IMR-90 (cell line): ENCODE results near the gene GRPEL2. TPM values are rescaled to one million over a fixed set of nuclear protein-coding genes. Genes with fewer than 3 reads are reported as not detected.

Experiments used
- ATAC-seq: fragments of 200-7000 bp; cut with Tn5 transposase; 2 replicates; pipeline ENCODE4 v1.9.1; 2020; ENCODE audit warnings: low read depth, mild to moderate bottlenecking, moderate library complexity
- BruUV-seq: library from RNA; stranded (reverse); fragments of 400-500 nt; replicated peaks from 2 replicates; lab custom pipeline; 2021; lab: Mats Ljungman, UMichigan
- CTCF ChIA-PET: fragments of 300-600 bp; formaldehyde crosslinking; extraction: SDS; loops from one replicate; lab custom pipeline; 2021; ENCODE audit warnings: antibody characterized with exemption; lab: Yijun Ruan, JAX
- POLR2A ChIA-PET: fragments of 300-600 bp; sonication (Branson Sonifier 250); formaldehyde crosslinking; loops from one replicate; lab custom pipeline; 2022; ENCODE audit warnings: antibody characterized with exemption; ENCODE audit not compliant: unreplicated experiment; lab: Charles Lee
- DNase-seq: peaks from one replicate; pipeline ENCODE4 v3.0.0; 2013
- H2AFZ ChIP-seq: replicated peaks from 2 replicates; pipeline ENCODE3; 2013; ENCODE audit warnings: low read length, mild to moderate bottlenecking; ENCODE audit not compliant: poor library complexity
- H2AK5ac ChIP-seq: 2 replicates; pipeline ENCODE4 v1.6.1; 2013; ENCODE audit warnings: low read depth, low read length, inconsistent platforms
- H2AK9ac ChIP-seq: replicated peaks from 2 replicates; pipeline ENCODE3; 2013; ENCODE audit warnings: mild to moderate bottlenecking, low read depth, low read length, moderate library complexity; ENCODE audit not compliant: poor library complexity
- H2BK120ac ChIP-seq: 2 replicates; pipeline ENCODE4 v1.6.1; 2013; ENCODE audit warnings: low read depth, low read length, inconsistent platforms
- H2BK15ac ChIP-seq: 3 replicates; pipeline ENCODE4 v1.6.1; 2013; ENCODE audit warnings: low read depth, low read length, inconsistent platforms
- H2BK20ac ChIP-seq: 2 replicates; pipeline ENCODE4 v1.6.1; 2013; ENCODE audit warnings: low read depth, mild to moderate bottlenecking, inconsistent platforms, low read length, moderate library complexity
- H2BK5ac ChIP-seq: 2 replicates; pipeline ENCODE4 v1.6.1; 2013; ENCODE audit warnings: mild to moderate bottlenecking, low read depth, low read length, inconsistent platforms; ENCODE audit not compliant: poor library complexity, severe bottlenecking
- H3K14ac ChIP-seq: replicated peaks from 2 replicates; pipeline ENCODE4 v1.6.1; 2013; ENCODE audit warnings: low read depth, low read length, inconsistent platforms
- H3K18ac ChIP-seq: 2 replicates; pipeline ENCODE4 v1.6.1; 2013; ENCODE audit warnings: low read depth, low read length, control low read depth
- H3K23ac ChIP-seq: 2 replicates; pipeline ENCODE4 v1.6.1; 2013; ENCODE audit warnings: low read depth, low read length, inconsistent platforms
- H3K27ac ChIP-seq: 2 replicates; pipeline ENCODE4 v1.5.1; 2013; ENCODE audit warnings: mild to moderate bottlenecking, control low read depth, low read length; ENCODE audit not compliant: insufficient read depth
- H3K27me3 ChIP-seq: 2 replicates; pipeline ENCODE4 v1.6.1; 2013; ENCODE audit warnings: low read length; ENCODE audit not compliant: control insufficient read depth, insufficient read depth
- H3K36me3 ChIP-seq: 2 replicates; pipeline ENCODE4 v1.6.1; 2013; ENCODE audit warnings: low read length, mixed read lengths; ENCODE audit not compliant: control insufficient read depth, insufficient read depth
- H3K4ac ChIP-seq: 2 replicates; pipeline ENCODE4 v1.6.1; 2013; ENCODE audit warnings: low read depth, low read length, inconsistent platforms
- H3K4me1 ChIP-seq: 2 replicates; pipeline ENCODE4 v1.6.1; 2013; ENCODE audit warnings: low read length, mixed read lengths; ENCODE audit not compliant: control insufficient read depth, insufficient read depth
- H3K4me2 ChIP-seq: 2 replicates; pipeline ENCODE4 v1.6.1; 2013; ENCODE audit warnings: low read depth, mild to moderate bottlenecking, control low read depth, low read length, moderate library complexity
- H3K4me3 ChIP-seq: 2 replicates; pipeline ENCODE4 v1.5.1; 2013; ENCODE audit warnings: low read depth, mild to moderate bottlenecking, control low read depth, low read length, moderate library complexity; ENCODE audit not compliant: insufficient read depth
- H3K56ac ChIP-seq: 2 replicates; pipeline ENCODE4 v1.6.1; 2013; ENCODE audit warnings: low read length, inconsistent platforms; ENCODE audit not compliant: insufficient read depth; ENCODE audit errors: extremely low read depth
- H3K79me1 ChIP-seq, 2 experiments: 2 replicates each; pipeline ENCODE4 v1.6.1; 2013; ENCODE audit warnings: low read length in 2 of 2, inconsistent platforms in 1 of 2, low read depth in 1 of 2
- H3K9ac ChIP-seq: 2 replicates; pipeline ENCODE4 v1.6.1; 2013; ENCODE audit warnings: low read depth, low read length, control low read depth
- H3K9me1 ChIP-seq: 2 replicates; pipeline ENCODE4 v1.6.1; 2013; ENCODE audit warnings: low read length, inconsistent platforms; ENCODE audit not compliant: insufficient read depth
- H3K9me3 ChIP-seq: 2 replicates; pipeline ENCODE4 v1.6.1; 2013; ENCODE audit warnings: low read length; ENCODE audit not compliant: control insufficient read depth, insufficient read depth
- H4K20me1 ChIP-seq: 2 replicates; pipeline ENCODE4 v1.6.1; 2013; ENCODE audit warnings: low read length, inconsistent platforms; ENCODE audit not compliant: insufficient read depth
- H4K5ac ChIP-seq: 2 replicates; pipeline ENCODE4 v1.6.1; 2013; ENCODE audit warnings: mild to moderate bottlenecking, low read depth, low read length, control low read depth
- H4K8ac ChIP-seq, 2 experiments: 2 replicates each; pipeline ENCODE4 v1.6.1; 2013; ENCODE audit warnings: low read depth in 2 of 2, low read length in 2 of 2, control low read depth in 1 of 2, inconsistent platforms in 1 of 2
- H4K91ac ChIP-seq: 2 replicates; pipeline ENCODE4 v1.6.1; 2013; ENCODE audit warnings: low read depth, low read length, inconsistent platforms; ENCODE audit not compliant: insufficient read depth
- BHLHE40 ChIP-seq: fragments of 150-350 bp; IDR thresholded peaks from 2 replicates; pipeline ENCODE4 v1.6.1; 2016; ENCODE audit warnings: mild to moderate bottlenecking, low read depth, low read length
- CEBPB ChIP-seq: IDR thresholded peaks from 2 replicates; pipeline ENCODE4 v1.6.1; 2012; ENCODE audit warnings: low read depth, low read length, improper control_type of control experiment
- CHD1 ChIP-seq: IDR thresholded peaks from 2 replicates; pipeline ENCODE4 v1.6.1; 2012; ENCODE audit warnings: low read depth, low read length, improper control_type of control experiment
- ELK1 ChIP-seq: fragments of 150-350 bp; IDR thresholded peaks from 2 replicates; pipeline ENCODE4 v1.6.1; 2016; ENCODE audit warnings: low read depth, mild to moderate bottlenecking, low read length, moderate library complexity, borderline replicate concordance
- MAZ ChIP-seq: IDR thresholded peaks from 2 replicates; pipeline ENCODE4 v1.6.1; 2012; ENCODE audit warnings: low read depth, mild to moderate bottlenecking, low read length, improper control_type of control experiment, moderate library complexity, borderline replicate concordance
- MXI1 ChIP-seq: IDR thresholded peaks from 2 replicates; pipeline ENCODE4 v1.6.1; 2012; ENCODE audit warnings: low read depth, mild to moderate bottlenecking, low read length, moderate library complexity, borderline replicate concordance
- NFE2L2 ChIP-seq: fragments of 150-350 bp; IDR thresholded peaks from 2 replicates; pipeline ENCODE4 v1.6.1; 2016; ENCODE audit warnings: low read depth, mild to moderate bottlenecking, low read length
- POLR2A ChIP-seq: IDR thresholded peaks from 2 replicates; pipeline ENCODE4 v1.6.1; 2012; ENCODE audit warnings: mild to moderate bottlenecking, low read depth, low read length
- RAD21 ChIP-seq: IDR thresholded peaks from 2 replicates; pipeline ENCODE4 v1.6.1; 2012; ENCODE audit warnings: low read length, improper control_type of control experiment
- RCOR1 ChIP-seq: IDR thresholded peaks from 2 replicates; pipeline ENCODE4 v1.6.1; 2012; ENCODE audit warnings: mild to moderate bottlenecking, low read length, improper control_type of control experiment; ENCODE audit not compliant: insufficient replicate concordance
- SMC3 ChIP-seq: fragments of 150-350 bp; IDR thresholded peaks from 2 replicates; pipeline ENCODE4 v1.6.1; 2016; ENCODE audit warnings: low read depth, mild to moderate bottlenecking, antibody characterized with exemption, low read length, moderate library complexity
- USF2 ChIP-seq: fragments of 150-350 bp; IDR thresholded peaks from 2 replicates; pipeline ENCODE4 v1.6.1; 2017; ENCODE audit warnings: mild to moderate bottlenecking, antibody characterized with exemption, low read length, low read depth
- WGBS, 2 experiments: methylation state at CpG; one replicate each; pipeline versions ENCODE4 v1.1.5 to v1.1.7; 2013; ENCODE audit warnings: missing lambda C conversion rate in 2 of 2; ENCODE audit not compliant: insufficient read length in 1 of 2; ENCODE audit errors: extremely low coverage in 2 of 2; 5-methylcytosine and 5-hydroxymethylcytosine counted together
- dilution Hi-C: fragments of 300-500 bp; cut with HindIII; formaldehyde crosslinking; loops from one replicate; pipeline ENCODE4 v1.14.3; 2018; ENCODE audit warnings: low sequenced_read_pairs; ENCODE audit not compliant: unreplicated experiment
- in situ Hi-C: fragments of 300-500 bp; cut with MboI; formaldehyde crosslinking; loops from 3 replicates; pipeline ENCODE4 v1.14.3; 2019; ENCODE audit warnings: low sequenced_read_pairs, inconsistent platforms, mixed read lengths
- intact Hi-C: fragments of 100-400 bp; cut with micrococcal nuclease; formaldehyde crosslinking; loops from 2 replicates; pipeline ENCODE4 v1.10.0; 2022
- polyA plus RNA-seq, 3 experiments: library from polyadenylated mRNA; depleted of rRNA; stranded (reverse); fragments of >200 nt; gene quantifications; 2 replicates each; pipeline ENCODE4 v1.2.3, GENCODE V29; 2012; ENCODE audit warnings: low replicate concordance in 1 of 3
- total RNA-seq: library from RNA; depleted of rRNA; stranded (reverse); fragments of >200 nt; gene quantifications from 2 replicates; pipeline ENCODE4 v1.2.3, GENCODE V29; 2012

The GRPEL2 gene
- total and polyA plus RNA-seq, 2 of the 4 experiments (the other 2 are of a cell fraction): 6.2 to 18.1 TPM

- Histone ChIP-seq H4K20me1 (no peaks in the 10 kb centered on the region), H3K9ac (no peak overlapping the region), H2AFZ (no peak overlapping the region), H2BK5ac (no peak overlapping the region), H3K23ac (no peak overlapping the region), H3K79me1 (no peaks in the 10 kb centered on the region), H3K56ac (no peak overlapping the region), H3K27me3 (no peaks in the 10 kb centered on the region), H2AK5ac (no peak overlapping the region), H4K91ac (no peak overlapping the region), H3K4ac (no peak overlapping the region), H2BK120ac (no peak overlapping the region), H2BK15ac (no peak overlapping the region), H3K36me3 (no peaks in the 10 kb centered on the region), H3K27ac (no peak overlapping the region), H3K9me3 (no peaks in the 10 kb centered on the region), H2BK20ac (no peak overlapping the region), H3K9me1 (peaks cover 5% of the 10 kb centered on the region; the same call in 1 of the 2 replicates), H3K4me3 (no peak overlapping the region), H3K4me2 (no peak overlapping the region), H2AK9ac (no peak overlapping the region), H4K8ac (no peak overlapping the region), H4K5ac (no peak overlapping the region), H3K18ac (no peak overlapping the region), H3K4me1 (0 out of 2 replicates have a peak, but pooled peaks cover 2% of the 10 kb centered on the region), H3K14ac (no peak overlapping the region)
- in situ Hi-C loops (loop anchor here (5.0 kb wide), 1 partner anchor 190 kb away; no protein-coding TSS in a partner anchor), dilution Hi-C loops (no loop called here), intact Hi-C loops (no loop called here)
- DNase-seq (no peak), ATAC-seq (no peak)
- no peak for TF ChIP-seq SMC3
- TF ChIP-seq POLR2A: no peak
- no peak for TF ChIP-seq MAZ
- no peak for TF ChIP-seq USF2
- no peak for TF ChIP-seq RCOR1
- no peak for TF ChIP-seq MXI1
- no peak for TF ChIP-seq CEBPB
- TF ChIP-seq CHD1: no peak
- TF ChIP-seq BHLHE40: no peak
- TF ChIP-seq ELK1: no peak
- TF ChIP-seq NFE2L2: no peak
- TF ChIP-seq RAD21: no peak
- ChIA-PET CTCF (interaction anchor here (0.7 to 1.0 kb wide), 6 partner anchors 15 to 191 kb away, joined by 3 to 5 read pairs (median 4); partner anchors contain the start of gene PCYOX1L), POLR2A (no interaction called here)
- no CpG with 5 or more reads among the region's 4 CpGs for WGBS, 2 experiments
- BruUV-seq: no TSS peak
Observed at GRCh38 chr5:149372076-149372795, 26.9 kb downstream of the GRPEL2 start.
